Mesothelial cell of epicardium (in vitro differentiated cells): Measurements from ENCODE around the gene FNDC1. TPM values are rescaled to one million over a fixed set of nuclear protein-coding genes. Genes with fewer than 3 reads are reported as not detected.
"Not testable (repeated sequence)": the region's sequence is repeated elsewhere in the genome, so short reads cannot be mapped to it uniquely, and the experiment has no call there.

Source experiments
- DNase-seq, 2 experiments: peaks; one replicate each; pipeline ENCODE4 v3.0.0; 2021; ENCODE audit warnings: low spot score in 2 of 2; ENCODE audit not compliant: unreplicated experiment in 2 of 2
- H3K27ac Mint-ChIP-seq: 2 replicates; pipeline ENCODE4 v1.8.0; 2021; ENCODE audit warnings: mixed read lengths
- H3K27me3 Mint-ChIP-seq: 2 replicates; pipeline ENCODE4 v1.8.0; 2021; ENCODE audit warnings: low read depth, mixed read lengths
- H3K36me3 Mint-ChIP-seq: 2 replicates; pipeline ENCODE4 v1.8.0; 2021; ENCODE audit warnings: mixed read lengths
- H3K4me1 Mint-ChIP-seq: 2 replicates; pipeline ENCODE4 v1.8.0; 2021; ENCODE audit warnings: mixed read lengths
- H3K4me3 Mint-ChIP-seq: 2 replicates; pipeline ENCODE4 v1.8.0; 2021; ENCODE audit warnings: mild to moderate bottlenecking, moderate library complexity, mixed read lengths
- H3K9me3 Mint-ChIP-seq: 2 replicates; pipeline ENCODE4 v1.8.0; 2021; ENCODE audit warnings: mixed read lengths
- total RNA-seq: library from RNA; stranded (reverse); gene quantifications from 3 replicates; pipeline ENCODE4 v1.2.1, GENCODE V29; 2021
- TF ChIP-seq, protein P1 (sequence below): fragments of 200-600 bp; sonication (generic); IDR thresholded peaks from one replicate; pipeline ENCODE4 v1.5.0; 2021; ENCODE audit warnings: antibody characterized with exemption; ENCODE audit not compliant: unreplicated experiment

The FNDC1 gene
- total RNA-seq, 1 donor from 2014 or later, result 0.31 TPM

DNA sequence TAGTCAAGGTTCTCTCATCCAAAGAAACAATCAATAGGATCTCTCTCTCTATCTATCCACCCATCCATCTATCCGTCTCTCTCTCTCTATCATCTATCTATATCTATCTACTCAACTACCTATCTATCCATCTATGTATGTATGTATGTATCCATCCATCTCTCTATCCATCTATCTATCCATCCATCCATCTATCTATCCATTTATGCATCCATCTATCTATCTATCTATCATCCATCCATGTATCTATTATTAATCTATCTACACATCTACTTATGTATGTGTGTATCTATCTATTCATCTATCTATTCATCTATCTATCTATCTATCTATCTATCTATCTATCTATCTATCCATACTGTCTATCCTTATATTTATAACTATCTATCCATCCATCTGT is 99.3 kb downstream of the FNDC1 start:
- peaks cover 4% of the 10 kb centered on the region for H3K27me3 Mint-ChIP-seq
- TF ChIP-seq, protein P1, sequence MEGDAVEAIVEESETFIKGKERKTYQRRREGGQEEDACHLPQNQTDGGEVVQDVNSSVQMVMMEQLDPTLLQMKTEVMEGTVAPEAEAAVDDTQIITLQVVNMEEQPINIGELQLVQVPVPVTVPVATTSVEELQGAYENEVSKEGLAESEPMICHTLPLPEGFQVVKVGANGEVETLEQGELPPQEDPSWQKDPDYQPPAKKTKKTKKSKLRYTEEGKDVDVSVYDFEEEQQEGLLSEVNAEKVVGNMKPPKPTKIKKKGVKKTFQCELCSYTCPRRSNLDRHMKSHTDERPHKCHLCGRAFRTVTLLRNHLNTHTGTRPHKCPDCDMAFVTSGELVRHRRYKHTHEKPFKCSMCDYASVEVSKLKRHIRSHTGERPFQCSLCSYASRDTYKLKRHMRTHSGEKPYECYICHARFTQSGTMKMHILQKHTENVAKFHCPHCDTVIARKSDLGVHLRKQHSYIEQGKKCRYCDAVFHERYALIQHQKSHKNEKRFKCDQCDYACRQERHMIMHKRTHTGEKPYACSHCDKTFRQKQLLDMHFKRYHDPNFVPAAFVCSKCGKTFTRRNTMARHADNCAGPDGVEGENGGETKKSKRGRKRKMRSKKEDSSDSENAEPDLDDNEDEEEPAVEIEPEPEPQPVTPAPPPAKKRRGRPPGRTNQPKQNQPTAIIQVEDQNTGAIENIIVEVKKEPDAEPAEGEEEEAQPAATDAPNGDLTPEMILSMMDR, result no peak
- no peaks in the 10 kb centered on the region for H3K36me3 Mint-ChIP-seq
- no peak overlapping the region for H3K27ac Mint-ChIP-seq
- no peak overlapping the region for H3K4me3 Mint-ChIP-seq
- H3K9me3 Mint-ChIP-seq, result peaks cover 10% of the 10 kb centered on the region
- no peak for DNase-seq
- no peaks in the 10 kb centered on the region for H3K4me1 Mint-ChIP-seq

DNA sequence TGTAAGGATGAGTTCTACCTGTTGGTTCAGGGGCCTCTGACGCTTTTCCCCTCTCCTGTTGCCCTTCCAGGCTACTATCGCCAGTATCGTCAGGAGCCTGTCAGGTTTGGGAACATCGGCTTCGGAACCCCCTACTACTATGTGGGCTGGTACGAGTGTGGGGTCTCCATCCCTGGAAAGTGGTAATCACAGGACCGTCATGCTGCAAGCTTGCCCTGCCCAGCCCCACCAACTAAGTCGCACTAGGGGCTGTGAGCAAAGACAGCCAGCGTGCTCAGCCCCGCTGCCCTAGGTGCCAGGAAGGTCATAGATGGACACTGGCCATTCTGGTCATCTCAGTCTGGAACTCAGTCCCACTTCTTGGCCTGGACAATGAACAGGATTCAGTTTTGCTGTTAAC is 102.1 kb downstream of the FNDC1 start:
- Mint-ChIP-seq H3K27ac (no peak overlapping the region), H3K36me3 (no peaks in the 10 kb centered on the region), H3K4me1 (no peaks in the 10 kb centered on the region)

DNA sequence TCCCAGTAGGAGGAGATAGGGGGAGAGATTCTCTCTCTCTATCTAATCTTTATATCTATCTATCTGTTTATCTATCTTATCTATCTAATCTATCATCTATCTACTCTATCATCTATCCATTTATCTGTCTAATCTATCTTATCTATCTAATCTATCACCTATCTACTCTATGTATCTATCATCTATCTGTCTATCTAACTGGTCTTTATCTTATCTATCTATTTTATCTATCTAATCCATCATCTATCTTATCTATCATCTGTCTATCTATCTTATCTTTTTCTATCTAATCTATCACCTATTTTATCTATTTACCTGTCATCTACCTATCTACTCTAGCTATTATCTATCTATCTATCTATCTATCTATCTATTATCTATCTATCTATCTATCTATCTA is 109.4 kb downstream of the FNDC1 start:
- no peak for DNase-seq
- TF ChIP-seq, protein P1, result no peak
- H3K36me3 Mint-ChIP-seq, result no peaks in the 10 kb centered on the region
- no peaks in the 10 kb centered on the region for H3K4me1 Mint-ChIP-seq
- no peak overlapping the region for H3K4me3 Mint-ChIP-seq
- no peaks in the 10 kb centered on the region for H3K9me3 Mint-ChIP-seq
- no peak overlapping the region for H3K27ac Mint-ChIP-seq
- H3K27me3 Mint-ChIP-seq, result peaks cover 2% of the 10 kb centered on the region

More for the DNA sequence above, 102.1 kb downstream of the FNDC1 start:
- Mint-ChIP-seq H3K9me3 (peaks cover 10% of the 10 kb centered on the region), H3K4me3 (no peak overlapping the region), H3K27me3 (peaks cover 4% of the 10 kb centered on the region)
- DNase-seq, result no peak
- TF ChIP-seq, protein P1, result no peak

DNA sequence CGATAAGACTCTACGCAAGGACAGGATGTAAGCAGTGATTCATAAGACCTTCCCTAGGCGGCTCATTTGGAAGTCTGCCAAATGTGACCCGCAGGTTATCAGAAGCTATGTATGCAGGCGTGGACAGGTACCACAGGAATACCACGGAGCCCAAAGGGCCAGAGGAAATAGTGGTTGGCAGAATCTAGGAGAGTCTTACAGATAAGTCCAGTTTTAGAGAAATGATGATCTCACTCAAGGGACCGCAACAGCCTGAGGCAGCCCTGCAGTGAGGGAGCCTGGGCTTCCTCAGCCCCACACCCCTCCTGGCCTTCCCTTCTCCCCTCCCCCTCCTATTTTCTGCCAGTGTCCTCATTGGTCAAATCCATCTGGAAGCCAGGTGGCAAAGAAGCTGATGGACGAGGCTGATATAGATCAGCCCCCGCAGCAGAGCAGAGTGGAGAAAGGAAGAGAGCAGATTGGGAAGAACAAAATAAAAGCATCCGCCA is 110.6 kb downstream of the FNDC1 start:
- Mint-ChIP-seq H3K27me3 (peaks cover 2% of the 10 kb centered on the region), H3K9me3 (no peaks in the 10 kb centered on the region), H3K4me3 (no peak overlapping the region), H3K36me3 (no peaks in the 10 kb centered on the region), H3K4me1 (no peaks in the 10 kb centered on the region), H3K27ac (no peak overlapping the region)
- TF ChIP-seq, protein P1, result no peak
- DNase-seq, result no peak

DNA sequence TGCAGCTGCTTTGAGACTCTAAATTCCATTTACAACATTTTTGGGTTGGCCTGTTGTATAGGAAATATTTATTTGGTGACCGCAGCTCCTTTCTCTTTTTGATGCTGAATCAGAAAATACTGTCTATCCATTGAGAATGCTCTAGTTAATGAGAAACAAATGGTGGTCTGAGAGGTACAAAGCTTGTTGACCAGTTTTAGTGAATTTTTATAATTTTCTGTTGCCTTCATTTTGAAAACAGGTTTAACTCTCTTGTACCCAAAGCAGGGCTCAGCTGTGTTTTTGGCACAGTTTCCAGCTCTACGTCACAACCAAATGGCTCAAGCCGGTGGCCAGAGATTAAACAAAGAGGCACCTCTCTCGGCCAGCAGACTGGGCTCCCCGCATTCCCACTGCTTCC is 113.2 kb downstream of the FNDC1 start:
- TF ChIP-seq, protein P1, result no peak
- no peaks in the 10 kb centered on the region for H3K4me1 Mint-ChIP-seq
- no peak overlapping the region for H3K27ac Mint-ChIP-seq
- no peaks in the 10 kb centered on the region for H3K36me3 Mint-ChIP-seq
- H3K27me3 Mint-ChIP-seq, result no peaks in the 10 kb centered on the region
- H3K9me3 Mint-ChIP-seq, result peaks cover 10% of the 10 kb centered on the region
- H3K4me3 Mint-ChIP-seq, result no peak overlapping the region
- no peak for DNase-seq

DNA sequence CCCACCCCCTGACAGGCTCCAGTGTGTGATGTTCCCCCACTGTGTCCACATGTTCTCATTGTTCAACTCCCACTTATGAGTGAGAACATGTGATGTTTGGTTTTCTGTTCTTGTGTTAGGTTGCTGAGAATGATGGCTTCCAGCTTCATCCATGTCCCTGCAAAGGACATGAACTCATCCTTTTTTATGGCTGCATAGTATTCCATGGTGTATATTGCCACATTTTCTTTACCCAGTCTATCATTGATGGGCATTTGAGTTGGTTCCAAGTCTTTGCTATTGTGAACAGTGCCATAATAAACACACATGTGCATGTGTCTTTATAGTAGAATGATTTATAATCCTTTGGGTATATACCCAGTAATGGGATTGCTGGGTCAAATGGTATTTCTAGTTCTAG is 115.5 kb downstream of the FNDC1 start:
- Mint-ChIP-seq H3K27me3 (peaks cover 14% of the 10 kb centered on the region), H3K9me3 (peaks cover 10% of the 10 kb centered on the region)
- H3K36me3 Mint-ChIP-seq, DNase-seq, H3K27ac Mint-ChIP-seq, H3K4me1 Mint-ChIP-seq, H3K4me3 Mint-ChIP-seq: not testable (repeated sequence)
